K562 (cell line): ENCODE data around the gene GADD45GIP1. TPM values are rescaled to one million over a fixed set of nuclear protein-coding genes. Genes with fewer than 3 reads are reported as not detected.

Experiments
- ATAC-seq: fragments of 200-7000 bp; cut with Tn5 transposase; 3 replicates; pipeline ENCODE4 v1.9.1; 2020; ENCODE audit warnings: moderate library complexity
- BruUV-seq: library from RNA; stranded (reverse); fragments of 400-500 nt; replicated peaks from 2 replicates; lab custom pipeline; 2021; lab: Mats Ljungman, UMichigan
- CTCF ChIA-PET: fragments of 300-600 bp; formaldehyde crosslinking; extraction: SDS; loops from one replicate; lab custom pipeline; 2021; ENCODE audit warnings: low intra/inter-chr PET ratio; lab: Yijun Ruan, JAX
- POLR2A ChIA-PET: fragments of 300-600, 350-650 bp; sonication (Branson Sonifier 250); formaldehyde crosslinking; extraction: SDS; loops from one replicate; lab custom pipeline; 2021; ENCODE audit warnings: antibody characterized with exemption, inconsistent platforms; lab: Yijun Ruan, JAX
- DNase-seq, 4 experiments: peaks; one replicate each; pipeline versions ENCODE4 v3.0.0 to v3.0.0-alpha.2; 2011 to 2018; ENCODE audit warnings: low spot score in 3 of 4, mixed read lengths in 3 of 4; ENCODE audit errors: extremely low read depth in 1 of 4
- FAIRE-seq: peaks from 2 replicates; lab custom pipeline; 2011; peaks lifted over from hg19 to GRCh38; lab: Jason Lieb, UNC
- H2AFZ ChIP-seq: 2 replicates; pipeline ENCODE4 v1.6.0; 2011; ENCODE audit warnings: low read depth, low read length, control low read depth, inconsistent platforms
- H3K27ac ChIP-seq: fragments of 200-600 bp; 3 replicates; pipeline ENCODE4 v1.8.0; 2011; ENCODE audit warnings: low read depth, mild to moderate bottlenecking, control low read depth, inconsistent platforms, low read length, moderate library complexity, mixed read lengths; ENCODE audit errors: extremely low read depth
- H3K27me3 ChIP-seq, 2 experiments: fragments of 300-600 bp in 1 of 2; 2 replicates in 1 of 2; 3 replicates in 1 of 2; pipeline versions ENCODE4 v1.6.0 to v1.8.0; 2011; ENCODE audit warnings: inconsistent platforms in 2 of 2, low read length in 2 of 2, mild to moderate bottlenecking in 1 of 2, mixed read lengths in 1 of 2, moderate library complexity in 1 of 2; ENCODE audit not compliant: control insufficient read depth in 2 of 2, insufficient read depth in 2 of 2
- H3K36me3 ChIP-seq: fragments of 300-600 bp; 3 replicates; pipeline ENCODE4 v1.8.0; 2011; ENCODE audit warnings: mild to moderate bottlenecking, low read length, inconsistent platforms; ENCODE audit not compliant: control insufficient read depth, insufficient read depth
- H3K4me1 ChIP-seq, 2 experiments: fragments of 200-600 bp in 1 of 2; replicated peaks in 1 of 2; 2 replicates in 1 of 2; 3 replicates in 1 of 2; pipeline versions ENCODE4 v1.5.1 to v1.8.0; 2011; ENCODE audit warnings: inconsistent platforms in 2 of 2, low read length in 2 of 2, mild to moderate bottlenecking in 1 of 2, mixed read lengths in 1 of 2, moderate library complexity in 1 of 2; ENCODE audit not compliant: control insufficient read depth in 2 of 2, insufficient read depth in 2 of 2
- H3K4me2 ChIP-seq: 2 replicates; pipeline ENCODE4 v1.6.1; 2011; ENCODE audit warnings: low read length, control low read depth, inconsistent platforms, mixed read lengths; ENCODE audit not compliant: insufficient read depth
- H3K4me3 ChIP-seq: fragments of 200-600 bp; sonication (generic), shearing (Covaris generic); 2 replicates; pipeline ENCODE4 v1.5.1; 2016; ENCODE audit warnings: control low read depth, inconsistent platforms
- H3K79me2 ChIP-seq: fragments of 200-600 bp; 3 replicates; pipeline ENCODE4 v1.8.0; 2011; ENCODE audit warnings: low read length, inconsistent platforms; ENCODE audit not compliant: control insufficient read depth, insufficient read depth
- H3K9ac ChIP-seq, 2 experiments: 2 replicates each; pipeline versions ENCODE4 v1.6.0 to v1.6.1; 2011; ENCODE audit warnings: low read depth in 2 of 2, low read length in 2 of 2, control low read depth in 1 of 2, inconsistent platforms in 1 of 2, mild to moderate bottlenecking in 1 of 2, mixed read lengths in 1 of 2; ENCODE audit not compliant: insufficient read depth in 1 of 2
- H3K9me1 ChIP-seq: one replicate; pipeline ENCODE4 v1.6.0; 2011; ENCODE audit warnings: inconsistent platforms, mild to moderate bottlenecking, low read length, moderate library complexity; ENCODE audit not compliant: control insufficient read depth, insufficient read depth
- H3K9me3 ChIP-seq: replicated peaks from 2 replicates; pipeline ENCODE4 v1.5.1; 2011; ENCODE audit warnings: low read depth, low read length, inconsistent platforms; ENCODE audit not compliant: control insufficient read depth, insufficient read depth
- H4K20me1 ChIP-seq: replicated peaks from 2 replicates; pipeline ENCODE4 v1.6.1; 2011; ENCODE audit warnings: low read length, inconsistent platforms, mixed read lengths; ENCODE audit not compliant: control insufficient read depth, insufficient read depth
- ATF7 ChIP-seq: fragments of 450-650 bp; IDR thresholded peaks from 2 replicates; pipeline ENCODE4 v1.7.1; 2014; ENCODE audit warnings: mild to moderate bottlenecking, moderate library complexity
- CSDE1 ChIP-seq, 2 experiments: fragments of 450-650 bp; IDR thresholded peaks; 2 replicates each; pipeline ENCODE4 v1.6.1; 2016; ENCODE audit warnings: mild to moderate bottlenecking in 1 of 2
- E2F3 ChIP-seq: fragments of 250-450 bp; sonication (Bioruptor Pico); IDR thresholded peaks from 2 replicates; pipeline ENCODE4 v1.4.0; 2020; ENCODE audit warnings: mild to moderate bottlenecking
- ELF1 ChIP-seq: fragments of 200-800 bp; sonication (Bioruptor generic); IDR thresholded peaks from 2 replicates; pipeline ENCODE4 v1.6.1; 2016; ENCODE audit warnings: missing genetic modification characterization, missing compliant biosample characterization
- FOXA1 ChIP-seq: fragments of 450-650 bp; IDR thresholded peaks from 2 replicates; pipeline ENCODE4 v1.6.1; 2016; ENCODE audit warnings: mild to moderate bottlenecking, borderline replicate concordance
- HDAC6 ChIP-seq: IDR thresholded peaks from 2 replicates; pipeline ENCODE4 v1.6.1; 2012; ENCODE audit warnings: low read depth, mild to moderate bottlenecking, control low read depth, inconsistent platforms, low read length, moderate library complexity
- MTF1 ChIP-seq: fragments of 250-450 bp; sonication (Bioruptor Pico); IDR thresholded peaks from 2 replicates; pipeline ENCODE4 v1.9.0; 2021; ENCODE audit warnings: moderate library complexity, mild to moderate bottlenecking, inconsistent platforms, borderline replicate concordance
- NELFE ChIP-seq: IDR thresholded peaks from 2 replicates; pipeline ENCODE4 v1.6.1; 2011; ENCODE audit warnings: mild to moderate bottlenecking; ENCODE audit not compliant: insufficient read depth, insufficient read length
- NFIC ChIP-seq: fragments of 450-650 bp; IDR thresholded peaks from 2 replicates; pipeline ENCODE4 v1.6.1; 2017; ENCODE audit warnings: mild to moderate bottlenecking, inconsistent platforms
- SAFB2 ChIP-seq: fragments of 200-400 bp; formaldehyde crosslinking; IDR thresholded peaks from 2 replicates; pipeline ENCODE4 v1.6.1; 2018; ENCODE audit warnings: borderline replicate concordance, low read length, low read depth, moderate library complexity; ENCODE audit not compliant: severe bottlenecking
- SLC30A9 ChIP-seq: fragments of 250-450 bp; sonication (Bioruptor Pico); IDR thresholded peaks from 2 replicates; pipeline ENCODE4 v1.8.0; 2022; ENCODE audit warnings: mild to moderate bottlenecking, moderate library complexity
- TCFL5 ChIP-seq: fragments of 250-450 bp; sonication (Bioruptor Pico); conservative IDR thresholded peaks from 2 replicates; pipeline ENCODE4 v1.6.1; 2021; ENCODE audit warnings: mild to moderate bottlenecking, moderate library complexity, matching md5 sums
- ZNF354B ChIP-seq: fragments of 250-450 bp; sonication (Bioruptor Pico); IDR thresholded peaks from 2 replicates; pipeline ENCODE4 v1.4.0; 2020
- WGBS: fragments of 100-300 bp; shearing (Covaris generic); methylation state at CpG from one replicate; pipeline ENCODE4 v1.1.6; 2016; ENCODE audit warnings: low coverage, mixed read lengths; ENCODE audit not compliant: insufficient coverage; ENCODE audit errors: missing lambda C conversion rate; 5-methylcytosine and 5-hydroxymethylcytosine counted together
- in situ Hi-C: fragments of 300-500 bp; cut with MboI; formaldehyde crosslinking; loops from 4 replicates; pipeline ENCODE4 v1.15.0; 2018; ENCODE audit warnings: inconsistent platforms, mixed read lengths
- intact Hi-C: fragments of 100-400 bp; cut with micrococcal nuclease; formaldehyde crosslinking; loops from 2 replicates; pipeline ENCODE4 v1.14.2; 2022
- polyA plus RNA-seq, 8 experiments: library from polyadenylated mRNA; depleted of rRNA in 4 of 8; stranded (reverse) in 5 of 8; unstranded in 3 of 8; fragments of >200 nt; fragmentation: Nextera tagmentation in 2 of 8; fragmentation: Illumina TruSeq in 1 of 8; extraction: Ambion mirVana in 2 of 8; extraction: Trizol in 1 of 8; gene quantifications; 2 replicates each; pipeline versions ENCODE4 v1.2.1 to v1.2.3, GENCODE V29; 2011 to 2014; ENCODE audit warnings: inconsistent platforms in 1 of 8, missing spikeins in 1 of 8
- total RNA-seq, 7 experiments: library from RNA; depleted of rRNA in 6 of 7; stranded (reverse); fragments of >200 nt in 6 of 7; fragmentation: Illumina TruSeq in 2 of 7; extraction: Trizol in 2 of 7; gene quantifications; 2 replicates each; pipeline versions ENCODE4 v1.2.1 to v1.2.3, GENCODE V29; 2011 to 2021; ENCODE audit warnings: low replicate concordance in 1 of 7
- TF ChIP-seq, protein P1 (sequence below): sonication (generic); formaldehyde crosslinking; IDR thresholded peaks from 2 replicates; pipeline ENCODE4 v1.8.0; 2022; ENCODE audit warnings: mild to moderate bottlenecking, missing genetic modification reagents, borderline replicate concordance
- TF ChIP-seq, protein P2 (sequence below): fragments of 250-450 bp; sonication (Bioruptor Pico); IDR thresholded peaks from 2 replicates; pipeline ENCODE4 v1.8.0; 2021; ENCODE audit warnings: moderate library complexity, mild to moderate bottlenecking, inconsistent platforms
- TF ChIP-seq, protein P3 (sequence below): fragments of 450-650 bp; formaldehyde crosslinking; IDR thresholded peaks from 2 replicates; pipeline ENCODE4 v1.4.0; 2020; ENCODE audit warnings: mild to moderate bottlenecking, moderate library complexity

GADD45GIP1 gene
- total and polyA plus RNA-seq, 9 of the 15 experiments (the other 6 are each of a cell fraction or from before 2014, with no cell fraction given), result 5.1 to 161 (median 29.2) TPM

DNA sequence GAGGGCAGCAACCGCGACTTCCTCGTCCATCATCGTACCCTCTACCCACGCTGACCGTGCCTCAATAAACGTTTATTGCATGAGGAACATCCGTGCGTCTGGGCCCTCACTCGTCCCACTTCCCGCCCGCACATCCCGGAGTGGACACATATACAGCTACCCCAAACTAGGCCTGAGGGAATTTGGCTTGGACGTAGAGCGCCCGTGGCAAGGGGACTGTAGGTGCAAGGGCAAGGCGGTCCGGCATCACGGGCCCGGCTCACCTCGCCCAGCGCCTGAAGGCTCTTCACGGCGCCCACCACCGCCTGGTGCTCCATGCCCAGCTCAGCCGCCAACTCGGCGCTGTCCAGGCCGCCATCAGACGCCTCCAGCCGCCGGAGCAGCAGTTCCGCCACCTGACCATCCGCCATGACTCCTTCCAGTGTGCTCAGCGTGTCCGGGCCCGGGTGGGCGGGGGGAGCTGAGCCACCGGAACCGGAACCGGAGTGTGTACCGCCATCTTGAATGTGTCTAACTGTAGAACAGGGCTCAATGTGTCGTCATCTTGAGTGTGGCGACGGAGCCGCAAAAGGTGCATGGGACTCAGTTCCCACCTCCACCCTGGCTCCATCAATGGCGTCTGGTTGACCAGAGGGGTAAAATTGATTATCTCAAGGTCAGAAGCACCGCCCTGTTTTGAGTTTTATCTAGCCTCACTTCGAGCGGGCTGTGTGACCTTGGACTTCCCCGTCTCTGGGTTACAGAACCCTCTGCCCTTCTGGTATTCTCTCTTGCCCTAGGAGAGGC lies 23.5 kb downstream of the GADD45GIP1 start, which contains the start of gene FARSA:
FARSA (minus strand) TSS at position 425 of the 786 bp plus-strand sequence; CDS start at position 410, 15 bp downstream.
- intact Hi-C loops, result no loop called here
- peak within 1 kb of the TSS; percentile 98 for H3K4me2 ChIP-seq
- POLR2A ChIA-PET, result interaction anchor here (0.6 to 2.1 kb wide), 13 partner anchors 9 to 174 kb away, joined by 3 to 10 read pairs (median 3); partner anchors contain the start of genes DNASE2, GADD45GIP1, GCDH and RAD23A
- H3K27ac ChIP-seq, result peak within 1 kb of the TSS; percentile 96
- peak within 1 kb of the TSS; percentile 94 to 97 for H3K9ac ChIP-seq
- H3K9me1 ChIP-seq, result no peaks in the 10 kb centered on the region
- H4K20me1 ChIP-seq, result no peaks in the 10 kb centered on the region; the same call in 1 of the 2 replicates
- under 1% methylated on average over 49 of the region's 51 CpGs for WGBS
- CTCF ChIA-PET, result no interaction called here
- TSS peak; percentile 72 for BruUV-seq
- H3K36me3 ChIP-seq, result peaks cover 39% of the 10 kb centered on the region
- H3K9me3 ChIP-seq, result no peaks in the 10 kb centered on the region
- H3K79me2 ChIP-seq, result peaks cover 58% of the 10 kb centered on the region
- no peaks in the 10 kb centered on the region for H3K27me3 ChIP-seq
- DNase-seq, result peak; percentile 82 to 96 (median 86)
- peaks cover 29 to 46% of the 10 kb centered on the region in 2 experiments for H3K4me1 ChIP-seq
- H2AFZ ChIP-seq, result peak within 1 kb of the TSS; percentile 97
- ATAC-seq, result peak; percentile 85
- in situ Hi-C loops, result no loop called here
- peak; percentile 97 for FAIRE-seq
- peak within 1 kb of the TSS; percentile 86 for H3K4me3 ChIP-seq
- no peak; the same call in 1 of the 2 replicates for TF ChIP-seq ATF7
- peak; percentile 70 for TF ChIP-seq ELF1
- TF ChIP-seq SLC30A9, result no peak
- TF ChIP-seq TCFL5 (CRISPR knock-in tag), result no peak
- TF ChIP-seq, protein P1, sequence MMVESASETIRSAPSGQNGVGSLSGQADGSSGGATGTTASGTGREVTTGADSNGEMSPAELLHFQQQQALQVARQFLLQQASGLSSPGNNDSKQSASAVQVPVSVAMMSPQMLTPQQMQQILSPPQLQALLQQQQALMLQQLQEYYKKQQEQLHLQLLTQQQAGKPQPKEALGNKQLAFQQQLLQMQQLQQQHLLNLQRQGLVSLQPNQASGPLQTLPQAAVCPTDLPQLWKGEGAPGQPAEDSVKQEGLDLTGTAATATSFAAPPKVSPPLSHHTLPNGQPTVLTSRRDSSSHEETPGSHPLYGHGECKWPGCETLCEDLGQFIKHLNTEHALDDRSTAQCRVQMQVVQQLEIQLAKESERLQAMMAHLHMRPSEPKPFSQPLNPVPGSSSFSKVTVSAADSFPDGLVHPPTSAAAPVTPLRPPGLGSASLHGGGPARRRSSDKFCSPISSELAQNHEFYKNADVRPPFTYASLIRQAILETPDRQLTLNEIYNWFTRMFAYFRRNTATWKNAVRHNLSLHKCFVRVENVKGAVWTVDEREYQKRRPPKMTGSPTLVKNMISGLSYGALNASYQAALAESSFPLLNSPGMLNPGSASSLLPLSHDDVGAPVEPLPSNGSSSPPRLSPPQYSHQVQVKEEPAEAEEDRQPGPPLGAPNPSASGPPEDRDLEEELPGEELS (CRISPR knock-in tag), result no peak
- no peak for TF ChIP-seq E2F3 (CRISPR knock-in tag)
- TF ChIP-seq ZNF354B (CRISPR knock-in tag), result no peak
- no peak for TF ChIP-seq SAFB2
- TF ChIP-seq FOXA1, result no peak
- TF ChIP-seq NFIC, result no peak
- TF ChIP-seq NELFE, result no peak
- TF ChIP-seq CSDE1 (IDR thresholded peaks at IDR 0.05), result peak in 1 of 2 experiments; percentile 95; a peak in 2 of 4 replicates
- TF ChIP-seq MTF1 (CRISPR knock-in tag), result no peak
- no peak for TF ChIP-seq HDAC6
- TF ChIP-seq, protein P2, sequence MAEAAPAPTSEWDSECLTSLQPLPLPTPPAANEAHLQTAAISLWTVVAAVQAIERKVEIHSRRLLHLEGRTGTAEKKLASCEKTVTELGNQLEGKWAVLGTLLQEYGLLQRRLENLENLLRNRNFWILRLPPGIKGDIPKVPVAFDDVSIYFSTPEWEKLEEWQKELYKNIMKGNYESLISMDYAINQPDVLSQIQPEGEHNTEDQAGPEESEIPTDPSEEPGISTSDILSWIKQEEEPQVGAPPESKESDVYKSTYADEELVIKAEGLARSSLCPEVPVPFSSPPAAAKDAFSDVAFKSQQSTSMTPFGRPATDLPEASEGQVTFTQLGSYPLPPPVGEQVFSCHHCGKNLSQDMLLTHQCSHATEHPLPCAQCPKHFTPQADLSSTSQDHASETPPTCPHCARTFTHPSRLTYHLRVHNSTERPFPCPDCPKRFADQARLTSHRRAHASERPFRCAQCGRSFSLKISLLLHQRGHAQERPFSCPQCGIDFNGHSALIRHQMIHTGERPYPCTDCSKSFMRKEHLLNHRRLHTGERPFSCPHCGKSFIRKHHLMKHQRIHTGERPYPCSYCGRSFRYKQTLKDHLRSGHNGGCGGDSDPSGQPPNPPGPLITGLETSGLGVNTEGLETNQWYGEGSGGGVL (CRISPR knock-in tag), result no peak
- TF ChIP-seq, protein P3, sequence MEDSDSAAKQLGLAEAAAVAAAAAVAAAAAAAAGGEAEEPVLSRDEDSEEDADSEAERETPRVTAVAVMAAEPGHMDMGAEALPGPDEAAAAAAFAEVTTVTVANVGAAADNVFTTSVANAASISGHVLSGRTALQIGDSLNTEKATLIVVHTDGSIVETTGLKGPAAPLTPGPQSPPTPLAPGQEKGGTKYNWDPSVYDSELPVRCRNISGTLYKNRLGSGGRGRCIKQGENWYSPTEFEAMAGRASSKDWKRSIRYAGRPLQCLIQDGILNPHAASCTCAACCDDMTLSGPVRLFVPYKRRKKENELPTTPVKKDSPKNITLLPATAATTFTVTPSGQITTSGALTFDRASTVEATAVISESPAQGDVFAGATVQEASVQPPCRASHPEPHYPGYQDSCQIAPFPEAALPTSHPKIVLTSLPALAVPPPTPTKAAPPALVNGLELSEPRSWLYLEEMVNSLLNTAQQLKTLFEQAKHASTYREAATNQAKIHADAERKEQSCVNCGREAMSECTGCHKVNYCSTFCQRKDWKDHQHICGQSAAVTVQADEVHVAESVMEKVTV, result no peak
